ENCODE measurements around the gene CTNNA1.

Gene CTNNA1

GRCh38 chr5:138972230-138972629, 219.0 kb downstream of the CTNNA1 start:
- POLR2A ChIA-PET: no interaction called here
- CTCF ChIA-PET: interaction anchor here (0.8 to 1.1 kb wide), 2 partner anchors 11 to 54 kb away, joined by 3 to 4 read pairs; no protein-coding TSS in a partner anchor

GRCh38 chr5:138972836-138973235, 219.6 kb downstream of the CTNNA1 start:
- Histone ChIP-seq H3K4me3 (ENCODE audit: low read depth, low read length) (no peak overlapping the region), H3K9me3 (ENCODE audit: control insufficient read depth, insufficient read depth, low read depth, low read length) (no peaks in the 10 kb centered on the region), H3K36me3 (ENCODE audit: control insufficient read depth in 2 of 2, insufficient read depth in 1 of 2, low read length in 2 of 2) (no peaks in the 10 kb centered on the region), H3K27ac (ENCODE audit: extremely low read depth, low read depth, low read length) (no peak overlapping the region), H3K4me1 (ENCODE audit: control insufficient read depth, insufficient read depth, low read length) (no peaks in the 10 kb centered on the region; the same call in 1 of the 2 replicates)
- TF ChIP-seq YY2 (tag by site-specific recombination; IDR thresholded peaks at IDR 0.05) (no peak), ZSCAN30 (tag by site-specific recombination; IDR thresholded peaks at IDR 0.05) (no peak), ZNF211 (tag by site-specific recombination; IDR thresholded peaks at IDR 0.05; ENCODE audit: low read depth) (no peak), REPIN1 (tag by site-specific recombination; IDR thresholded peaks at IDR 0.05; ENCODE audit: low read depth) (no peak), ZNF175 (tag by site-specific recombination; IDR thresholded peaks at IDR 0.05) (no peak), ZNF24 (tag by site-specific recombination; IDR thresholded peaks at IDR 0.05) (no peak), ZNF366 (tag by site-specific recombination; conservative IDR thresholded peaks at IDR 0.05) (no peak), ZNF302 (tag by site-specific recombination; IDR thresholded peaks at IDR 0.05; ENCODE audit: low read depth) (no peak), ZSCAN18 (tag by site-specific recombination; IDR thresholded peaks at IDR 0.05) (no peak), MZF1 (tag by site-specific recombination; IDR thresholded peaks at IDR 0.05; ENCODE audit: borderline replicate concordance) (no peak), ZNF645 (tag by site-specific recombination; IDR thresholded peaks at IDR 0.05) (no peak)
- TF ChIP-seq, protein P1, sequence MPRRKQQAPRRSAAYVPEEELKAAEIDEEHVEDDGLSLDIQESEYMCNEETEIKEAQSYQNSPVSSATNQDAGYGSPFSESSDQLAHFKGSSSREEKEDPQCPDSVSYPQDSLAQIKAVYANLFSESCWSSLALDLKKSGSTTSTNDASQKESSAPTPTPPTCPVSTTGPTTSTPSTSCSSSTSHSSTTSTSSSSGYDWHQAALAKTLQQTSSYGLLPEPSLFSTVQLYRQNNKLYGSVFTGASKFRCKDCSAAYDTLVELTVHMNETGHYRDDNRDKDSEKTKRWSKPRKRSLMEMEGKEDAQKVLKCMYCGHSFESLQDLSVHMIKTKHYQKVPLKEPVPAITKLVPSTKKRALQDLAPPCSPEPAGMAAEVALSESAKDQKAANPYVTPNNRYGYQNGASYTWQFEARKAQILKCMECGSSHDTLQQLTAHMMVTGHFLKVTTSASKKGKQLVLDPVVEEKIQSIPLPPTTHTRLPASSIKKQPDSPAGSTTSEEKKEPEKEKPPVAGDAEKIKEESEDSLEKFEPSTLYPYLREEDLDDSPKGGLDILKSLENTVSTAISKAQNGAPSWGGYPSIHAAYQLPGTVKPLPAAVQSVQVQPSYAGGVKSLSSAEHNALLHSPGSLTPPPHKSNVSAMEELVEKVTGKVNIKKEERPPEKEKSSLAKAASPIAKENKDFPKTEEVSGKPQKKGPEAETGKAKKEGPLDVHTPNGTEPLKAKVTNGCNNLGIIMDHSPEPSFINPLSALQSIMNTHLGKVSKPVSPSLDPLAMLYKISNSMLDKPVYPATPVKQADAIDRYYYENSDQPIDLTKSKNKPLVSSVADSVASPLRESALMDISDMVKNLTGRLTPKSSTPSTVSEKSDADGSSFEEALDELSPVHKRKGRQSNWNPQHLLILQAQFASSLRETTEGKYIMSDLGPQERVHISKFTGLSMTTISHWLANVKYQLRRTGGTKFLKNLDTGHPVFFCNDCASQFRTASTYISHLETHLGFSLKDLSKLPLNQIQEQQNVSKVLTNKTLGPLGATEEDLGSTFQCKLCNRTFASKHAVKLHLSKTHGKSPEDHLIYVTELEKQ (tag by site-specific recombination; IDR thresholded peaks at IDR 0.05; ENCODE audit: borderline replicate concordance): no peak
- POLR2A ChIA-PET: no interaction called here
- CTCF ChIA-PET: interaction anchor here (0.6 to 0.8 kb wide), 2 partner anchors 54 to 147 kb away, joined by 3 to 4 read pairs; no protein-coding TSS in a partner anchor

More at GRCh38 chr5:138972230-138972629, 219.0 kb downstream of the CTNNA1 start:
- Histone ChIP-seq H3K36me3 (ENCODE audit: control insufficient read depth in 2 of 2, insufficient read depth in 1 of 2, low read length in 2 of 2) (no peaks in the 10 kb centered on the region), H3K9me3 (ENCODE audit: control insufficient read depth, insufficient read depth, low read depth, low read length) (no peaks in the 10 kb centered on the region), H3K27ac (ENCODE audit: extremely low read depth, low read depth, low read length) (no peak overlapping the region), H3K4me3 (ENCODE audit: low read depth, low read length) (no peak overlapping the region), H3K4me1 (ENCODE audit: control insufficient read depth, insufficient read depth, low read length) (no peaks in the 10 kb centered on the region; the same call in 1 of the 2 replicates)
- no peak for TF ChIP-seq KLF1 (tag by site-specific recombination; IDR thresholded peaks at IDR 0.05)
- TF ChIP-seq ZFP3 (tag by site-specific recombination; IDR thresholded peaks at IDR 0.05; ENCODE audit: low read depth): no peak
- no peak for TF ChIP-seq ZNF155 (tag by site-specific recombination; IDR thresholded peaks at IDR 0.05)
- no peak for TF ChIP-seq ZNF335 (tag by site-specific recombination; conservative IDR thresholded peaks at IDR 0.05)
- no peak for TF ChIP-seq MYNN (tag by site-specific recombination; IDR thresholded peaks at IDR 0.05; ENCODE audit: borderline replicate concordance)
- no peak for TF ChIP-seq ZNF701 (tag by site-specific recombination; IDR thresholded peaks at IDR 0.05)
- TF ChIP-seq ZNF548 (tag by site-specific recombination; IDR thresholded peaks at IDR 0.05): no peak
- no peak for TF ChIP-seq OVOL3 (tag by site-specific recombination; IDR thresholded peaks at IDR 0.05)
- TF ChIP-seq YY1 (tag by site-specific recombination; IDR thresholded peaks at IDR 0.05): no peak
- no peak for TF ChIP-seq ZNF274 (IDR thresholded peaks at IDR 0.05; ENCODE audit: low read length)
- no peak for TF ChIP-seq ZNF274 (tag by site-specific recombination; IDR thresholded peaks at IDR 0.05; ENCODE audit: borderline replicate concordance)
- TF ChIP-seq ZNF785 (tag by site-specific recombination; IDR thresholded peaks at IDR 0.05): no peak
- no peak for TF ChIP-seq ZNF184 (tag by site-specific recombination; IDR thresholded peaks at IDR 0.05)

Data from HEK293 (cell line).